EL (cell line): ENCODE results near the gene FAM177B.

Experiments
- DNase-seq: peaks from one replicate; pipeline ENCODE4 v3.0.0-alpha.2; 2016

Gene FAM177B

GRCh38 chr1:222736972-222737371 lies at the start of gene FAM177B:
FAM177B (plus strand) TSS chr1:222737202; CDS start chr1:222746546, 9,344 bp downstream.
- no peak for DNase-seq

- no peak for DNase-seq
These were observed 46.0 kb upstream of the FAM177B start for GRCh38 chr1:222691016-222691415.

GRCh38 chr1:222694927-222695326 lies 42.1 kb upstream of the FAM177B start:
- DNase-seq, result no peak

GRCh38 chr1:222696741-222697140 lies 40.3 kb upstream of the FAM177B start:
- DNase-seq, result no peak

GRCh38 chr1:222697203-222697602 lies 39.8 kb upstream of the FAM177B start:
- no peak for DNase-seq

DNA sequence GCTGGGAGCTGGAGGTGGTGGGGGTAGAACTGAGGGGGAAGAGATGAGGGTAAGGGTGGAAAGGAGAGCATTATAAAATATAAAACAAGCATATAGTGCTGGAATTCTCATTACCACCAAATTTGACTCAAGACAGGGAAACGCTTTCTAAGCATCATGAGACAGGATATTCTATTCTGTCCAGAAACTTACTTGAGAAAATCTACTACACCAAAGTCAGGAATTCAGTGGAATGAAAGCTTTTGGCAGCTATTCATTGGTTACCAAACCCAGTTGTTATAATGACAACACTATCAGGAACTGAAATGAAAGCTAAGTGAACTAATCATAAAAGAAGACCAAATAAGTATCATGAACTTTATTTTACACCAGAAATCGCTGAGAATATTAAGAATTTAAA lies 39.2 kb upstream of the FAM177B start:
- DNase-seq, result no peak

DNA sequence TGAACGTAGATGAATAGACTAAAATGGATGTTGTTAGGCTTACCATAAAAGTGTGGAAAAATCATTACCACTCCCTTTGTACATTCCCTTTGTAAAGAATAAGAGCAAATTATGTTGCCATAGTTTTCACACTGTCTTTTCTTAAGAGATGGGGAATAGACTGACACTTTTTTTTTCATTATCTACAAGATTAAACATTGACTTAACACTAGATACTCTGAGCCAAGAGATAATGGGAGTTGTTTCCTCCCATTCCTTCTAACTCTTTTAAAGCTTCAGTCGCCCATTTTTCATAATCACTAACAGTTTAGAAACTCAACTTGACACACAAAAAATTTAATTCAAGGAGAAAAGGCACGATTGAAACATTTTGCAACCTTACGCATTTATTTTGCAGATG lies 34.8 kb upstream of the FAM177B start:
- no peak for DNase-seq

- no peak for DNase-seq
These were observed 32.7 kb upstream of the FAM177B start for GRCh38 chr1:222704260-222704659.

GRCh38 chr1:222706815-222707214 lies 30.2 kb upstream of the FAM177B start:
- no peak for DNase-seq

DNA sequence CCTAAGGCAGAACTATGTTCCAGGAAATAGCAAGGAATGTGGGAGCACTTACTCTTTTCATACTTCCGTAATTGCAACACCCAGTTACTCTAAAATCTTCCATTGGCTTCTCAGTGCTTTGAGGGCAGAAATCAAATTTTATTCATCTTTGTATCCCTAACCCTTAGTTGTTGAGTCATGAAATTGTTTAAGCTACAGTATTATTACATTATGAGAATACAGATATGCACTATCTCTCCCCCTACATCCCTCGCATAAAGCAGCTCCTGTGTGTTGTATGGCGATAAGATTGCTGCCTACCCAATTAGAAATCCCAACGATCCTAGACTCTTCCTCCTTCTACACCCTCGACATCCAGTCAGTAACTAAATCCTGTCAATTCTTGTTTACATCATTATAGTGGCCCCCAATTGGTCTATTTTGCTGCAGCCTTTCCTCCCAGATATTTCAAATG lies 27.3 kb upstream of the FAM177B start:
- peak; percentile 8 for DNase-seq

DNA sequence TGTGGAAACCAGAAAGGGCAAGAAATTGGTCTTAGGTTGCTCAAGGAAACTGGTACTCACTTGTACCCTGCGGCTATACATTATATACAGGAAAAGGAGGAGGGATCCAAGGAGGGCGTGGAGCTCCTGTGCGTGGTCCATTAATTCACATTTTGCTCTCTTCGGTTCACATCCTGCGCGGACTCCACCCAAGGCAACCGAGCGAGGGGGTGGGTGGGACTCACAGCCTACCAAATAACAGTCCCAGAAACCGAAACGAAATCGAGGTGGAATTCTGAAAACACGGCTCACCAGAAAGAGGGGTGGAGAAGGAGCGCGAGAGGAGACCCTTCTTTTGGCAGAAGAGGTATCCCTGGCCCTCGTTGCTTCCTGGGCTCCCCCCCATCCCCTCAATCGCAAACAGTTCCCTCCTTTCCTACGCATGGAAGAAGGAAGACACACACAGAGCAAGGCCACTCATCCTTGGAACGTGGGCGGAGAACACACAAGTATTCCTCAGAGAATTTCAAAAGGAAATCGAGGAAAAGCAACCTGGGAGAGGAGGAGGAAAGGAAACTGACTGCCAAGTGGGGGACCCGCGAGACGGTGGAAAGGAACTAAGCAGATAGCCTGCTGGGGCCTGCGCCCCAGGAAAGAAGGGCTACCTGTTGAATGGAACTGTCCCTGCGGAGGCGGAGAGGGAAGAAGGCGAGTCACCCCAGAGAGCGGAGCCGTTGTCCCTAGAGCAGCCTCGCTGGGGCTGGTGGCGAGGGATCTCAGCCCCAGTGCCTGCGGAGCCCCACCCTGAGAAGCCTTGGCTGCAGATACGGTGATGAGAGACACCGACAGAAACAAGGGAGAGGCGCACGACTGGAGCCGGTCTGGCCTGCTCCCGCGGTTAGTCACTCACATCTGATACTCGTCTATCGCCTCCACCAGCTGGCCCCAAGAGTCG lies 25.4 kb upstream of the FAM177B start:
- peak; percentile 86 for DNase-seq

DNA sequence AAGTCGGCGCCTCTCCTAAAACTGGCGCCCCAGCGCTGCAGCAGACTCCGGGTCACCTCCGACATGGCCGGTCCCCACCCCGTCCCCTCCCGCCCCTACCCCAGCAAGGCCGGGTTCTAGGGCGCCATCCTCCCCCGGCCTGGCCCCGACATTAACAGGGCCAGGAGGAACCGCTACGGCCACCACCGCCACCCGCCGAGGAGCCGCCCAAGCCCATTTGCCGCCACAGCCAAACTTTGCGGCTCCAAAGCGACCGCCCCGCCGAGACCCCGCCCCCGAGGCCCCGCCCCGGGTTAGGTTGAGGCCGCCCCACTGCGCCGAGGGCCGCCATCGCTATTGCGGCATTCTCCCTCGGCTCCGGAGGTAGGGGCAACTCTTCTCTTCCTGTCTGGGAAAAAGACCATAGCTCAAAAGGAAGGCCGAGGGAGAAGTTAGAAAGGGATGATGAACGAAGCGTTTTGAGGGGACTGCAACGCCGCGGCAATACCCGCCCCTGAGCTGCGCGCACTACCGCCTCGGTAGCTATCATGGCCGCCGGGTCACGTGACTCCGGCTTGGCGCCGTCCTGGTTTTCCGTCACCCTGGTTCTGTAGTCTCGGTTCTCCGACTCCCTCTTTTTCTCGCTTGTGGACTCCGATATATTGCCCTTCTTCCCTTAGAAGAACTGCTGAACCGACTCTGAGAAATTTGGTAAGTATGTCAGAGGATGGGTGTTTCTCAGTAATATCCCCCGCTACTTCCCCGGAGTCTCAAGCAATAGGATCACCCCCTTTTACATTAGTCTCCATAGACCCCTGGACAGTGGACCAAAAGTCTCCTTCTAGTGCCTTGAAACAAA lies 24.5 kb upstream of the FAM177B start, which contains the start of the genes AIDA and BROX:
Gene AIDA (minus strand): TSS at position 239 of the 838 bp plus-strand sequence. CDS start 174 bp downstream, at position 65.
Gene BROX (plus strand): TSS at position 312 of the 838 bp plus-strand sequence. CDS start 3,136 bp downstream, outside the sequence.
- DNase-seq, result peak; percentile 88

GRCh38 chr1:222713091-222713961 lies 23.7 kb upstream of the FAM177B start:
- DNase-seq, result peak; percentile 94

- DNase-seq, result no peak
These were observed 20.6 kb upstream of the FAM177B start for GRCh38 chr1:222716393-222716792.

- DNase-seq, result no peak
These were observed 8.3 kb upstream of the FAM177B start for GRCh38 chr1:222728746-222729145.

- no peak for DNase-seq
These were observed 6.1 kb upstream of the FAM177B start for GRCh38 chr1:222730866-222731265.

- no peak for DNase-seq
These were observed 4.5 kb upstream of the FAM177B start for GRCh38 chr1:222732216-222733159.

DNA sequence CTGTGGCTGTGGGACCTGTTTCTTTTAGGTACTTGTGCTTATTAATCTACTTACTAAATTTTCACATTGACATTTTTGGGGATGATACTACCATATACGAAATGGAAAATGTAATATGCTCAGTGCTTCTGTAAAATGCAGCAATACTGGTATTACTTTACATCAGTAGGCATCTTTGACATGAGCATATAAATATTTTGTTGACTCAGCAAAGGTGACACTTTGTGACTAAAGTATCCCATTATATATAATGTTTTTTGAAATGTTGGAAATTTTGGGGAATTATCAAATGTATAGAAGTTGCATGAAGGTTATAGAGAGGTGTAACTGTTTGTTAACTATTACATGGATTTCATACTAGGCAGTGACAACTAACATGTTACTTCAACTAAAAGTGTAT lies 2.3 kb upstream of the FAM177B start:
- DNase-seq, result no peak

DNA sequence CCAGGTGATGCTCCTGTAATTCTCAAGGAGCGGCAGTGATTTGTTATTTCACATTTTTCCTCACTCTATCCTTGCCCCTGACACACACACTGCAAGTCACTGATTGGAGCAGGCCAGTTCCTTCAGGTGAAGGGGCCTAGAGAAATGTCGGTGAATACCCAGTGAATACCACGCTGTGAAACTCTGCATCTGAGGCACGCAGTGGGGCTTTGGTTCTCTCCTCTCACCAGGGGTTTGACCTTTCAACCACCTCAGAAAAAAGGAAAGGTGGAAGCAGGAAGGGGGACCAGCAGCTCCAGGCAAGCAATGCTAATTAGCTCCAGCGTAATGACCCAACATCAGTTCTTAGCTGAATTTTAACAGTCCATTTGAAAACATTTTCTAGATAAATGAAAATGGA lies 532 bp upstream of the FAM177B start:
- DNase-seq, result no peak

GRCh38 chr1:222739465-222739864 lies 2.5 kb downstream of the FAM177B start:
- DNase-seq, result no peak

GRCh38 chr1:222739929-222740328 lies 2.9 kb downstream of the FAM177B start:
- DNase-seq, result no peak
